SK-N-SH treated with all-trans-retinoic acid at 6 μM for 48 hours (cell line): ENCODE data around the gene DRD2.

ENCODE experiments used
- ATAC-seq: fragments of 200-7000 bp; cut with Tn5 transposase; 3 replicates; pipeline ENCODE4 v1.9.1; 2020; ENCODE audit warnings: mild to moderate bottlenecking, moderate library complexity
- ARNTL ChIP-seq: fragments of 450-650 bp; formaldehyde crosslinking; IDR thresholded peaks from 2 replicates; pipeline ENCODE4 v1.5.0; 2020; ENCODE audit warnings: low read depth, mild to moderate bottlenecking, moderate library complexity, borderline replicate concordance
- BACH2 ChIP-seq: fragments of 250-450 bp; sonication (Bioruptor Pico); IDR thresholded peaks from 2 replicates; pipeline ENCODE4 v1.9.0; 2021; ENCODE audit warnings: mild to moderate bottlenecking, borderline replicate concordance
- CREB5 ChIP-seq: fragments of 250-450 bp; sonication (Bioruptor Pico); IDR thresholded peaks from 2 replicates; pipeline ENCODE4 v1.5.1; 2020; ENCODE audit warnings: low read depth, mild to moderate bottlenecking, moderate library complexity
- CSDC2 ChIP-seq: fragments of 250-450 bp; sonication (Bioruptor Pico); IDR thresholded peaks from 2 replicates; pipeline ENCODE4 v1.5.0; 2020; ENCODE audit warnings: mild to moderate bottlenecking, moderate library complexity
- CSRNP3 ChIP-seq: fragments of 250-450 bp; sonication (Bioruptor Pico); IDR thresholded peaks from 2 replicates; pipeline ENCODE4 v1.5.1; 2021; ENCODE audit warnings: mild to moderate bottlenecking, moderate library complexity
- ESRRG ChIP-seq: fragments of 250-450 bp; sonication (Bioruptor Pico); IDR thresholded peaks from 2 replicates; pipeline ENCODE4 v1.6.1; 2021; ENCODE audit warnings: mild to moderate bottlenecking
- GLIS3 ChIP-seq: fragments of 250-450 bp; sonication (Bioruptor Pico); IDR thresholded peaks from 2 replicates; pipeline ENCODE4 v1.5.0; 2020; ENCODE audit warnings: mild to moderate bottlenecking, moderate library complexity
- ISL1 ChIP-seq: fragments of 250-450 bp; sonication (Bioruptor Pico); IDR thresholded peaks from 2 replicates; pipeline ENCODE4 v2.1.2; 2022; ENCODE audit warnings: mild to moderate bottlenecking, moderate library complexity
- OSR1 ChIP-seq: fragments of 250-450 bp; sonication (Bioruptor Pico); IDR thresholded peaks from 2 replicates; pipeline ENCODE4 v1.8.0; 2022; ENCODE audit warnings: moderate library complexity, mild to moderate bottlenecking, inconsistent platforms
- PATZ1 ChIP-seq: fragments of 250-450 bp; sonication (Bioruptor Pico); IDR thresholded peaks from 2 replicates; pipeline ENCODE4 v1.8.0; 2020; ENCODE audit warnings: mild to moderate bottlenecking, moderate library complexity, borderline replicate concordance
- POU6F1 ChIP-seq: fragments of 250-450 bp; sonication (Bioruptor Pico); IDR thresholded peaks from 2 replicates; pipeline ENCODE4 v1.8.0; 2021; ENCODE audit warnings: low read depth, mild to moderate bottlenecking, moderate library complexity, borderline replicate concordance
- PPARA ChIP-seq: fragments of 250-450 bp; sonication (Bioruptor Pico); IDR thresholded peaks from 2 replicates; pipeline ENCODE4 v1.5.0; 2020; ENCODE audit warnings: mild to moderate bottlenecking, borderline replicate concordance
- RARB ChIP-seq: fragments of 250-450 bp; sonication (Bioruptor Pico); IDR thresholded peaks from 2 replicates; pipeline ENCODE4 v1.8.0; 2021; ENCODE audit warnings: mild to moderate bottlenecking, moderate library complexity
- SNAI2 ChIP-seq: fragments of 250-450 bp; sonication (Bioruptor Pico); IDR thresholded peaks from 2 replicates; pipeline ENCODE4 v1.5.0; 2020; ENCODE audit warnings: mild to moderate bottlenecking, moderate library complexity
- TCF4 ChIP-seq: fragments of 250-450 bp; sonication (Bioruptor Pico); IDR thresholded peaks from 2 replicates; pipeline ENCODE4 v1.8.0; 2021; ENCODE audit warnings: mild to moderate bottlenecking, moderate library complexity, borderline replicate concordance
- TOX ChIP-seq: fragments of 250-450 bp; sonication (Bioruptor Pico); IDR thresholded peaks from 2 replicates; pipeline ENCODE4 v1.8.0; 2021; ENCODE audit warnings: mild to moderate bottlenecking, moderate library complexity, borderline replicate concordance
- TSHZ2 ChIP-seq: fragments of 250-450 bp; sonication (Bioruptor Pico); IDR thresholded peaks from 2 replicates; pipeline ENCODE4 v1.5.0; 2020; ENCODE audit warnings: mild to moderate bottlenecking, moderate library complexity
- ZC3H10 ChIP-seq: fragments of 250-450 bp; sonication (Bioruptor Pico); IDR thresholded peaks from 2 replicates; pipeline ENCODE4 v1.5.1; 2021; ENCODE audit warnings: mild to moderate bottlenecking, moderate library complexity
- ZFP3 ChIP-seq: fragments of 250-450 bp; sonication (Bioruptor Pico); IDR thresholded peaks from 2 replicates; pipeline ENCODE4 v1.5.0; 2020; ENCODE audit warnings: mild to moderate bottlenecking, moderate library complexity
- ZFP30 ChIP-seq: fragments of 450-650 bp; formaldehyde crosslinking; IDR thresholded peaks from 2 replicates; pipeline ENCODE4 v1.5.0; 2022; ENCODE audit warnings: mild to moderate bottlenecking, moderate library complexity
- ZNF565 ChIP-seq: fragments of 450-650 bp; formaldehyde crosslinking; conservative IDR thresholded peaks from 2 replicates; pipeline ENCODE4 v1.5.0; 2020; ENCODE audit warnings: low read depth, mild to moderate bottlenecking, moderate library complexity
- ZNF70 ChIP-seq: fragments of 450-650 bp; formaldehyde crosslinking; IDR thresholded peaks from 2 replicates; pipeline ENCODE4 v1.5.0; 2020; ENCODE audit warnings: mild to moderate bottlenecking, moderate library complexity
- ZNF8 ChIP-seq: fragments of 450-650 bp; formaldehyde crosslinking; IDR thresholded peaks from 2 replicates; pipeline ENCODE4 v1.5.0; 2020; ENCODE audit warnings: mild to moderate bottlenecking, moderate library complexity

DRD2 gene

GRCh38 chr11:113488931-113489351 lies 13.7 kb upstream of the DRD2 start:
- TF ChIP-seq ZNF565 (CRISPR knock-in tag) (no peak), TSHZ2 (no peak), CREB5 (CRISPR knock-in tag) (no peak), CSRNP3 (CRISPR knock-in tag) (no peak), TOX (CRISPR knock-in tag) (no peak), TCF4 (CRISPR knock-in tag) (no peak), ISL1 (no peak), ZNF8 (no peak), OSR1 (CRISPR knock-in tag) (no peak)
- no peak for ATAC-seq

GRCh38 chr11:113487622-113488021 lies 12.4 kb upstream of the DRD2 start:
- TF ChIP-seq TCF4 (CRISPR knock-in tag) (no peak), ZFP3 (CRISPR knock-in tag) (no peak), OSR1 (CRISPR knock-in tag) (no peak), ZNF565 (CRISPR knock-in tag) (no peak), ISL1 (no peak), GLIS3 (CRISPR knock-in tag) (no peak), ZNF70 (CRISPR knock-in tag) (no peak), PATZ1 (CRISPR knock-in tag) (no peak), ZC3H10 (CRISPR knock-in tag) (no peak), TOX (CRISPR knock-in tag) (no peak), RARB (CRISPR knock-in tag) (no peak), ZNF8 (no peak)
- ATAC-seq = no peak

- TF ChIP-seq POU6F1 (CRISPR knock-in tag) (no peak), TSHZ2 (no peak), ZFP30 (no peak), ZFP3 (CRISPR knock-in tag) (no peak), RARB (CRISPR knock-in tag) (no peak), ZNF565 (CRISPR knock-in tag) (no peak), PPARA (CRISPR knock-in tag) (no peak), ZNF70 (CRISPR knock-in tag) (no peak), ISL1 (no peak), TCF4 (CRISPR knock-in tag) (no peak), CREB5 (CRISPR knock-in tag) (no peak), ZNF8 (no peak), OSR1 (CRISPR knock-in tag) (no peak), BACH2 (CRISPR knock-in tag) (no peak), ARNTL (CRISPR knock-in tag) (no peak), CSDC2 (CRISPR knock-in tag) (no peak), SNAI2 (no peak), ESRRG (CRISPR knock-in tag) (no peak)
- ATAC-seq = no peak
Measured at GRCh38 chr11:113484223-113484622, 9.0 kb upstream of the DRD2 start.
